Gastrocnemius medialis (tissue), 4 donors: ENCODE measurements around the gene CTNNA2. TPM values are rescaled to one million over a fixed set of nuclear protein-coding genes. Genes with fewer than 3 reads are reported as not detected.

Experiments used
- ATAC-seq, 2 donors: fragments of 150-250 bp; one replicate each; pipeline ENCODE4 v1.9.1; 2016
- DNase-seq, 2 donors: peaks; one replicate each; pipeline ENCODE4 v3.0.0-alpha.2; 2019
- H3K27ac ChIP-seq, 4 donors: fragments of 200-600 bp; sonication (generic); 1 replicate in 1 of 4; 2 replicates in 3 of 4; pipeline ENCODE4 v1.5.1; 2016 to 2018; ENCODE audit warnings: mild to moderate bottlenecking in 2 of 4, moderate library complexity in 1 of 4
- H3K27me3 ChIP-seq, 3 donors: fragments of 200-600 bp; sonication (generic) in 2 of 3; 1 replicate in 1 of 3; 2 replicates in 2 of 3; pipeline versions ENCODE4 v1.5.1 to v1.6.0; 2016 to 2019; ENCODE audit warnings: mild to moderate bottlenecking in 1 of 3, moderate library complexity in 1 of 3
- H3K36me3 ChIP-seq, 2 donors: fragments of 200-600 bp; sonication (generic) in 1 of 2; one replicate each; pipeline ENCODE4 v1.5.1; 2017 to 2018
- H3K4me1 ChIP-seq, 2 donors: fragments of 200-600 bp; sonication (generic) in 1 of 2; one replicate each; pipeline ENCODE4 v1.5.1; 2016 to 2017; ENCODE audit warnings: mild to moderate bottlenecking in 2 of 2
- H3K4me3 ChIP-seq, 4 donors: fragments of 200-600 bp; sonication (generic) in 3 of 4; 1 replicate in 1 of 4; 2 replicates in 3 of 4; pipeline ENCODE4 v1.5.1; 2016 to 2019; ENCODE audit warnings: mild to moderate bottlenecking in 2 of 4
- H3K9me3 ChIP-seq, 3 donors: fragments of 200-600 bp; sonication (generic) in 2 of 3; 1 replicate in 1 of 3; 2 replicates in 2 of 3; pipeline ENCODE4 v1.5.1; 2016 to 2019
- POLR2A ChIP-seq, 2 donors: fragments of 450-650 bp; IDR thresholded peaks; one replicate each; pipeline ENCODE4 v1.6.1; 2017; ENCODE audit warnings: antibody characterized with exemption in 2 of 2, mild to moderate bottlenecking in 2 of 2, moderate library complexity in 2 of 2
- in situ Hi-C, 4 donors: fragments of 200-750 bp; cut with MboI; loops; one replicate each; pipeline versions ENCODE4 v1.15.0 to v1.8.0; 2017; ENCODE audit warnings: low sequenced_read_pairs in 4 of 4
- intact Hi-C: fragments of 100-400 bp; cut with DNase I; formaldehyde crosslinking; loops from one replicate; pipeline ENCODE4 v1.15.1; 2023; ENCODE audit warnings: low total_unique reads
- total RNA-seq, 4 donors: library from RNA; depleted of rRNA; stranded (reverse); fragments of >200 nt; gene quantifications; one replicate each; pipeline versions ENCODE4 v1.1.0 to v1.2.3, GENCODE V29; 2016
- TF ChIP-seq, protein P1 (sequence below), 5 experiments: fragments of 450-650 bp in 3 of 5; fragments of 200-600 bp in 2 of 5; sonication (generic) in 2 of 5; IDR thresholded peaks in 4 of 5; conservative IDR thresholded peaks in 1 of 5; 1 replicate in 4 of 5; 2 replicates in 1 of 5; pipeline ENCODE4 v1.5.1; 2016 to 2019; ENCODE audit warnings: antibody characterized with exemption in 5 of 5, mild to moderate bottlenecking in 3 of 5, moderate library complexity in 3 of 5

The CTNNA2 gene
- total RNA-seq, 4 donors from 2014 or later = not detected

DNA sequence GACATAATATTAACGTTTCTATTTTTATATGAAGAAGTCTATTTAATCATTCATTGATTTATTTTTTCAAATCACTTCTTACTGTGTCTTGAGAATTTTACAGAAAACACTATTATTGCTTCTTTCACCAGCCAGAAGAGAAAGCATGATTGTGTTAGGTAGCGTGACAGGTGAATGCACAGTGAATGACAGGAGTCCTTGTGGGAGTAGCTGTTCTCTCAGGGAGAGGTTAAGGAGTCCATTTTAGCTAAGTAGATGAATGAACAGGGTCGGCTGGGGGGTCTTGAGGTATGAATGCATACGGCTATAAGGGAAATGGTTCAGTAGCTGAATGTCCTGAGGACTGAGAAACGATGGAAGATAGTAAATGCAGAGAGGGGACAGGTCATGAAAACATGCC lies 56.2 kb downstream of the CTNNA2 start:
- in situ Hi-C loops = no loop called here
- ATAC-seq = no peak
- intact Hi-C loops = no loop called here
- Histone ChIP-seq H3K9me3 (no peaks in the 10 kb centered on the region), H3K27me3 (no peaks in the 10 kb centered on the region), H3K4me3 (no peak overlapping the region), H3K36me3 (no peaks in the 10 kb centered on the region), H3K4me1 (no peaks in the 10 kb centered on the region), H3K27ac (no peak overlapping the region)
- DNase-seq = no peak
- TF ChIP-seq, protein P1, sequence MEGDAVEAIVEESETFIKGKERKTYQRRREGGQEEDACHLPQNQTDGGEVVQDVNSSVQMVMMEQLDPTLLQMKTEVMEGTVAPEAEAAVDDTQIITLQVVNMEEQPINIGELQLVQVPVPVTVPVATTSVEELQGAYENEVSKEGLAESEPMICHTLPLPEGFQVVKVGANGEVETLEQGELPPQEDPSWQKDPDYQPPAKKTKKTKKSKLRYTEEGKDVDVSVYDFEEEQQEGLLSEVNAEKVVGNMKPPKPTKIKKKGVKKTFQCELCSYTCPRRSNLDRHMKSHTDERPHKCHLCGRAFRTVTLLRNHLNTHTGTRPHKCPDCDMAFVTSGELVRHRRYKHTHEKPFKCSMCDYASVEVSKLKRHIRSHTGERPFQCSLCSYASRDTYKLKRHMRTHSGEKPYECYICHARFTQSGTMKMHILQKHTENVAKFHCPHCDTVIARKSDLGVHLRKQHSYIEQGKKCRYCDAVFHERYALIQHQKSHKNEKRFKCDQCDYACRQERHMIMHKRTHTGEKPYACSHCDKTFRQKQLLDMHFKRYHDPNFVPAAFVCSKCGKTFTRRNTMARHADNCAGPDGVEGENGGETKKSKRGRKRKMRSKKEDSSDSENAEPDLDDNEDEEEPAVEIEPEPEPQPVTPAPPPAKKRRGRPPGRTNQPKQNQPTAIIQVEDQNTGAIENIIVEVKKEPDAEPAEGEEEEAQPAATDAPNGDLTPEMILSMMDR (IDR thresholded peaks at IDR 0.05 in 4 of 5, conservative IDR thresholded peaks at IDR 0.05 in 1 of 5) = no peak

DNA sequence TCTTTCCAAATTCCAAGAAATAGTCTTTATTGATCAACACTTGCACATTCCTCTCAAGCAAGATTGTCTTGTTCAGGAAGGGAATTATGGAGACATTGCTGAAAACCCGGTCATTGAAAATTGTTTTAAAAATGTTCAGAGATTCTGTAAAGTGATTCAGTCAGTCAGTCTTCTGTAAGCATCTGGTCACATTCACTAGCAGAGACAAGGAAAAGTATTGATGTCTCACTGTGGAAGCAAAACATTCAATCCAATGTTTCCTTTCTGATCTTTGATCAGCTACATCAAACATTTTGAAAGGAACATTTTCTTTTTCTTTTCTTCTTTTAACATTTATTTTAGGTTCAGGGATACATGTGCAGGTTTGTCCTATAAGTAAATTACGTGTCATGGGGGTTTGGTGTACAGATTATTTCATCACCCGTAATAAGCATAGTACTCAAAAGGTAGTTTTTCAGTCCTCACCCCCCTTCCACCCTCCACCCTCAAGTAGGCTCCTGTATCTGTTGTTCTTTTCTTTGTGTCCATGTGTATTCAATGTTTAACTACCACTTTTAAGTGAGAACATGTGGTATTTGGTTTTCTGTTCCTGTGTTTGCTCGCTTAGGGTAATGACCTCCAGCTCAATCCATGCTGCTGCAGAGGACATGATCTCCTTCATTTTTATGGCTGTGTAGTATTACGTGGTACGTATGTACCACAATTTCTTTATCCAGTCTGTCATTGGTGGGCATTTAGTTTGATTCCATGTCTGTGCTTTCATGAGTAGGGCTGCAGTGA lies 61.2 kb downstream of the CTNNA2 start:
- in situ Hi-C loops = no loop called here
- no peak for ATAC-seq
- H3K27ac ChIP-seq = no peak overlapping the region
- H3K4me3 ChIP-seq = no peak overlapping the region
- TF ChIP-seq POLR2A (IDR thresholded peaks at IDR 0.05) = no peak
- TF ChIP-seq, protein P1 (IDR thresholded peaks at IDR 0.05 in 4 of 5, conservative IDR thresholded peaks at IDR 0.05 in 1 of 5) = no peak
- H3K36me3 ChIP-seq = no peaks in the 10 kb centered on the region
- no peak for DNase-seq
- no peaks in the 10 kb centered on the region for H3K9me3 ChIP-seq
- intact Hi-C loops = no loop called here
- H3K27me3 ChIP-seq = no peaks in the 10 kb centered on the region
- H3K4me1 ChIP-seq = no peaks in the 10 kb centered on the region

DNA sequence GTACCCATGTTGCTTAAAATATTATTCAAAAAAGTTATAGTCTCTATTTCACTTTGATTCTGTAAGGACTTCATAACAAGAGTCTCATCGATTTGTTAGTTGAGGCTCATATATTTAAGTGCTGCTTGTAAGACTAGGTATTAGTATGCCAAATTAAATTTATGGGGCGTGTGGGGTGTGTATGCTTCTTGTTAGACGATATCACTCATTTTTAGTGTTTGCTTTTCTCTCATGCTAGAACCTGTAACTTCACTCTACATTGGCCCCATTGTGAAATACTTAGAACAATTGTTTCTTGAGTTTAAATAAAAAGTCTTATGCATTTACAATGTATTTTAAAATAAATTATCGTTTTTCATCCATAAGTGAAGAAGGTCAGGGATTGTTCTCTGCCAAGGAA lies 63.6 kb downstream of the CTNNA2 start:
- Histone ChIP-seq H3K27ac (no peak overlapping the region), H3K4me3 (no peak overlapping the region), H3K27me3 (no peaks in the 10 kb centered on the region), H3K9me3 (no peaks in the 10 kb centered on the region), H3K36me3 (no peaks in the 10 kb centered on the region), H3K4me1 (no peaks in the 10 kb centered on the region)
- no peak for DNase-seq
- no peak for TF ChIP-seq POLR2A (IDR thresholded peaks at IDR 0.05)
- TF ChIP-seq, protein P1 (IDR thresholded peaks at IDR 0.05 in 4 of 5, conservative IDR thresholded peaks at IDR 0.05 in 1 of 5) = no peak
- in situ Hi-C loops = no loop called here
- no peak for ATAC-seq
- intact Hi-C loops = no loop called here

DNA sequence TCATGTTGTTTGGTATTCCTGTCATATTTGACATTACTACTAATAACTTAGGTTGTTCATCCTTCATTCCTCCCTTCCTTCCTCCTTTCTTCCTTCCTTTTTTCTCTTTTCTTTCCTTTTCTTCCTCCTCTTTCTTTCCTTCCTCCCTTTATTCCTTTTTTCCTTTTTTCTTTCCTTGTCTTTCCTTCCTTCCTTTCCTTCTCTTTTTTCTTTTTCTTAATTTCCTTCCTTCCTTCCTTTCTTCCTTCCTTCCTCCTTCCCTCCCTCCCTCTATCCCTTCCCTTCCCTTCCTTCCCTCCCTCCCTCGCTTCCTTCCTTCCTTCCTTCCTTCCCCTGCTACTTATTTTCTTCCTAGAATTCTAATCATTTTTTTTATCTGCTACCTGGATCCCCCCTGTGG lies 66.1 kb downstream of the CTNNA2 start:
- intact Hi-C loops = no loop called here
- H3K27me3 ChIP-seq = no peaks in the 10 kb centered on the region
- no peaks in the 10 kb centered on the region for H3K9me3 ChIP-seq
- H3K4me1 ChIP-seq = no peaks in the 10 kb centered on the region
- H3K36me3 ChIP-seq = no peaks in the 10 kb centered on the region
- in situ Hi-C loops = no loop called here
- TF ChIP-seq POLR2A (IDR thresholded peaks at IDR 0.05) = no peak
- TF ChIP-seq, protein P1 (IDR thresholded peaks at IDR 0.05 in 4 of 5, conservative IDR thresholded peaks at IDR 0.05 in 1 of 5) = no peak
- no peak overlapping the region for H3K4me3 ChIP-seq
- DNase-seq (no peak), ATAC-seq (no peak)
- H3K27ac ChIP-seq = no peak overlapping the region

DNA sequence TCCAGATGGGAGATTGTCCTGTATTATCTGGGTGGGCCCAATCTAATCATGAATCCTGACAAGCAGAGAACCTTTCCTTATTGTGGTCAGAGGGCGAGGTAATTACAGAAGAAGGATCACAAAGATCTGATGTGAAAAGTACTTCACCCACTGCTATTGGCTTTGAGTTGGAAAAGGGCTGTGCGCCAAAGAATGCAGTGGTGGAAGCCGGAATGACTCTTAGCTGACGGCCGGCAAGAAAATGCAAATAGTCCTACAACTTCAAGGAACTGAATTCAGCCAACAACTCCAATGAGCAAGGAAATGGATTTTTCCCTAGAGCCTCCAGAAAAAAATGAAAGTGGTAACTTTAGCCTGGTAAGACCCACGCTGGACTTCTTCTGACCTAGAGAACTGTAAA lies 67.3 kb downstream of the CTNNA2 start:
- no peaks in the 10 kb centered on the region for H3K9me3 ChIP-seq
- no peaks in the 10 kb centered on the region for H3K4me1 ChIP-seq
- H3K27ac ChIP-seq = no peak overlapping the region
- ATAC-seq (no peak), DNase-seq (no peak)
- H3K4me3 ChIP-seq = no peak overlapping the region
- in situ Hi-C loops = no loop called here
- intact Hi-C loops = no loop called here
- no peaks in the 10 kb centered on the region for H3K36me3 ChIP-seq
- no peaks in the 10 kb centered on the region for H3K27me3 ChIP-seq
- TF ChIP-seq, protein P1 (IDR thresholded peaks at IDR 0.05 in 4 of 5, conservative IDR thresholded peaks at IDR 0.05 in 1 of 5) = no peak
- TF ChIP-seq POLR2A (IDR thresholded peaks at IDR 0.05) = no peak
